ENCODE data around the gene ABCF1. TPM values are rescaled to one million over a fixed set of nuclear protein-coding genes. Genes with fewer than 3 reads are reported as not detected.

The ABCF1 gene
- total RNA-seq, 1 donor from 2014 or later, result 29.5 TPM

GRCh38 chr6:30537931-30538330 lies 33.3 kb upstream of the ABCF1 start:
- no peaks in the 10 kb centered on the region for H3K9me3 ChIP-seq
- intact Hi-C loops (cut with DNase I), result no loop called here
- no peak overlapping the region for H3K4me3 ChIP-seq
- no peaks in the 10 kb centered on the region for H3K27me3 ChIP-seq
- peaks cover 7% of the 10 kb centered on the region for H3K4me1 ChIP-seq
- no peak for TF ChIP-seq CTCF (IDR thresholded peaks at IDR 0.05)
- no peak for TF ChIP-seq POLR2AphosphoS5 (IDR thresholded peaks at IDR 0.05; ENCODE audit: insufficient read depth in 1 of 2, low read depth in 1 of 2)
- TF ChIP-seq POLR2A (IDR thresholded peaks at IDR 0.05), result no peak
- no peaks in the 10 kb centered on the region for H3K36me3 ChIP-seq
- no peak overlapping the region for H3K27ac ChIP-seq
- DNase-seq (ENCODE audit: extremely low spot score in 2 of 2), result no peak

GRCh38 chr6:30541515-30542403 lies 29.5 kb upstream of the ABCF1 start:
- DNase-seq (ENCODE audit: extremely low spot score in 2 of 2), result peak in 1 of 2 donors; percentile 88
- Histone ChIP-seq H3K36me3 (peaks cover 0 to 14% of the 10 kb centered on the region in 2 donors), H3K27me3 (no peaks in the 10 kb centered on the region), H3K9me3 (no peaks in the 10 kb centered on the region), H3K4me1 (peaks cover 11% of the 10 kb centered on the region), H3K4me3 (peak overlapping the region; percentile 18 to 30), H3K27ac (peak overlapping the region; percentile 21)
- intact Hi-C loops (cut with DNase I), result no loop called here
- TF ChIP-seq CTCF (IDR thresholded peaks at IDR 0.05) (peak; percentile 91 to 98 (median 96)), POLR2A (IDR thresholded peaks at IDR 0.05) (no peak), POLR2AphosphoS5 (IDR thresholded peaks at IDR 0.05; ENCODE audit: insufficient read depth in 1 of 2, low read depth in 1 of 2) (peak; percentile 31 to 76)

GRCh38 chr6:30542404-30542725 lies 28.9 kb upstream of the ABCF1 start:
- Histone ChIP-seq H3K36me3 (peaks cover 0 to 20% of the 10 kb centered on the region in 2 donors), H3K27ac (peak overlapping the region; percentile 21), H3K4me1 (peaks cover 11% of the 10 kb centered on the region), H3K9me3 (no peaks in the 10 kb centered on the region), H3K4me3 (no peak overlapping the region), H3K27me3 (no peaks in the 10 kb centered on the region)
- peak in 1 of 2 donors; percentile 42 for DNase-seq (ENCODE audit: extremely low spot score in 2 of 2)
- intact Hi-C loops (cut with DNase I), result no loop called here
- TF ChIP-seq POLR2A (IDR thresholded peaks at IDR 0.05) (no peak), POLR2AphosphoS5 (IDR thresholded peaks at IDR 0.05; ENCODE audit: insufficient read depth in 1 of 2, low read depth in 1 of 2) (no peak), CTCF (IDR thresholded peaks at IDR 0.05) (no peak)

GRCh38 chr6:30542915-30543314 lies 28.3 kb upstream of the ABCF1 start:
- peak in 1 of 2 donors; percentile 25 for DNase-seq (ENCODE audit: extremely low spot score in 2 of 2)
- intact Hi-C loops (cut with DNase I), result no loop called here
- H3K4me3 ChIP-seq, result no peak overlapping the region
- H3K4me1 ChIP-seq, result peaks cover 11% of the 10 kb centered on the region
- H3K27ac ChIP-seq, result peak overlapping the region; percentile 42
- no peaks in the 10 kb centered on the region for H3K9me3 ChIP-seq
- H3K36me3 ChIP-seq, result peaks cover 0 to 23% of the 10 kb centered on the region in 2 donors
- no peak for TF ChIP-seq CTCF (IDR thresholded peaks at IDR 0.05)
- TF ChIP-seq POLR2AphosphoS5 (IDR thresholded peaks at IDR 0.05; ENCODE audit: insufficient read depth in 1 of 2, low read depth in 1 of 2), result no peak
- no peak for TF ChIP-seq POLR2A (IDR thresholded peaks at IDR 0.05)
- no peaks in the 10 kb centered on the region for H3K27me3 ChIP-seq

GRCh38 chr6:30543821-30544220 lies 27.4 kb upstream of the ABCF1 start:
- Histone ChIP-seq H3K27me3 (no peaks in the 10 kb centered on the region), H3K36me3 (peaks cover 0 to 28% of the 10 kb centered on the region in 2 donors), H3K4me1 (peaks cover 11% of the 10 kb centered on the region), H3K27ac (no peak overlapping the region), H3K4me3 (no peak overlapping the region), H3K9me3 (no peaks in the 10 kb centered on the region)
- intact Hi-C loops (cut with DNase I), result no loop called here
- peak in 1 of 2 donors; percentile 79 for DNase-seq (ENCODE audit: extremely low spot score in 2 of 2)
- no peak for TF ChIP-seq POLR2AphosphoS5 (IDR thresholded peaks at IDR 0.05; ENCODE audit: insufficient read depth in 1 of 2, low read depth in 1 of 2)
- TF ChIP-seq CTCF (IDR thresholded peaks at IDR 0.05), result no peak
- TF ChIP-seq POLR2A (IDR thresholded peaks at IDR 0.05), result no peak

All from vagina (tissue), 2 donors.